Pancreas (tissue), 10 donors: ENCODE results near the gene PRKAB1. TPM values are rescaled to one million over a fixed set of nuclear protein-coding genes. Genes with fewer than 3 reads are reported as not detected.
A peak's percentile ranks its signal among the peaks of the same experiment; 100 is the strongest.

Experiments used
- ATAC-seq, 4 donors: fragments of 200-7000 bp; cut with Tn5 transposase; one replicate each; pipeline versions ENCODE4 v1.8.0 to v1.9.1; 2020; ENCODE audit warnings: mild to moderate bottlenecking in 4 of 4, moderate library complexity in 4 of 4
- DNase-seq, 6 donors: peaks; one replicate each; pipeline ENCODE4 v3.0.0-alpha.2; 2020
- FAIRE-seq: peaks from 2 replicates; lab custom pipeline; 2012; peaks lifted over from hg19 to GRCh38; lab: Jason Lieb, UNC
- H3K27ac ChIP-seq, 4 donors: fragments of 200-600 bp; sonication (generic); 1 replicate in 3 of 4; 2 replicates in 1 of 4; pipeline versions ENCODE4 v1.5.0 to v1.8.0; 2020
- H3K27me3 ChIP-seq, 4 donors: fragments of 200-600 bp; one replicate each; pipeline ENCODE4 v1.8.0; 2021
- H3K36me3 ChIP-seq, 3 donors: fragments of 200-600 bp; sonication (generic) in 1 of 3; one replicate each; pipeline versions ENCODE4 v1.5.0 to v1.8.0; 2020 to 2021
- H3K4me1 ChIP-seq, 3 donors: fragments of 200-600 bp; one replicate each; pipeline ENCODE4 v1.8.0; 2021
- H3K4me3 ChIP-seq, 4 donors: fragments of 200-600 bp; sonication (generic) in 2 of 4; one replicate each; pipeline versions ENCODE4 v1.5.0 to v1.8.0; 2020 to 2021
- H3K9me3 ChIP-seq, 4 donors: fragments of 200-600 bp; one replicate each; pipeline ENCODE4 v1.8.0; 2021
- CTCF ChIP-seq, 4 donors: fragments of 200-600 bp; sonication (generic) in 3 of 4; IDR thresholded peaks; one replicate each; pipeline versions ENCODE4 v1.5.0 to v1.8.0; 2021; ENCODE audit warnings: antibody characterized with exemption in 4 of 4
- WGBS, 2 donors: extraction: QIAGEN DNeasy Blood & Tissue Kit; methylation state at CpG; one replicate each; pipeline ENCODE4 v1.1.7; 2013; 5-methylcytosine and 5-hydroxymethylcytosine counted together
- intact Hi-C, 3 donors: fragments of 100-400 bp; cut with DNase I; formaldehyde crosslinking; loops; one replicate each; pipeline versions ENCODE4 v1.11.1 to v1.14.2; 2022
- polyA plus RNA-seq, 2 donors: library from polyadenylated mRNA; stranded (reverse); fragments of 200-250 nt; gene quantifications; one replicate each; pipeline ENCODE4 v1.2.3, GENCODE V29; 2013
- total RNA-seq, 6 donors: library from RNA; stranded (reverse); fragmentation: NEBNext Ultra II Directional in 4 of 6; extraction: Animal tissue kit (Norgen Biotek cat#: 25700) in 4 of 6; gene quantifications; one replicate each; pipeline versions ENCODE4 v1.2.1 to v1.2.4, GENCODE V29; 2021 to 2023
- donor health status: healthy with polysubstance abuse.
- donor health status: DM: no; HTN: no; CAD: no; lungs with moderate emphysema.
- donor health status: DM: no; HTN: no; CAD: no.
- donor health status: control.
- donor health status: control.
- donor health status: Bipolar disorder and iron deficiency.
- donor health status: DM: yes; HTN: yes; CAD: no.
- donor health status: DM: no; HTN: no; CAD: no.
- donor health status: DM: no; HTN: no; CAD: no.
- donor health status: DM: yes; HTN: yes; CAD: no.

PRKAB1 gene
- total and polyA plus RNA-seq, 8 donors: 12.4 to 38.2 (median 20.5) TPM

GRCh38 chr12:119710374-119710964 lies 42.5 kb downstream of the PRKAB1 start:
- ATAC-seq: peak in 1 of 4 donors; percentile 60
- Histone ChIP-seq H3K27ac (no peak overlapping the region), H3K4me1 (no peaks in the 10 kb centered on the region), H3K36me3 (no peaks in the 10 kb centered on the region), H3K9me3 (no peaks in the 10 kb centered on the region), H3K4me3 (no peak overlapping the region), H3K27me3 (no peaks in the 10 kb centered on the region)
- no peak for FAIRE-seq
- intact Hi-C loops: no loop called here
- no peak for DNase-seq
- TF ChIP-seq CTCF (IDR thresholded peaks at IDR 0.05): no peak
- 91 to 92% methylated on average over 11 of the region's 11 CpGs for WGBS, 2 donors

DNA sequence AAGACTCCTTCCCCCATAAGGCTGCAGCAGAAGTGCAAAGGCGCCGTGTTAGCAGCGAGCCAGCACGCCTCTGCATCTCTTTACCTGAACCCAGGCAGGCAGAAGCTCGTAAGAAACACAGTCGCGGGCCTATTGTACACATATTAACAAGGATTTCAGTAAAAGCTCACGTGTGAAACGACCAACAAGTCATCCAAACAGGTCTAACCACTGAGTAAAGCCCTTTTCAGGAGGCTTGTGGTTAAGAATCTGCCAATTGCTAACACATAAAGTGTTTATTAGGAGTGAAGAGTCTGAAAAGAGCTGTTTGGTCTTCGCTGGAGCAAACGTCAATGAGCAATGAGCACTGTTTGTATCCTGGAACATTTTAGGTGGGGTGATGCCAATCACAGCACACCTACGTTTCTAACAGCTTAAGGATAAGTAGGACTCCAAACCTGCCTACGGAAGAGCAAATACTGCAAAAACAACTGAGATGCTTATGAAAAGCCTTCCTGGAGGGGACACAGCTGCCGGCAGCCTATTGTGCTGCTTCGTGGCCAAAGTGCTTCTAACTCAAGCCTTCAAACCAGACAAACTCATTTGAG lies 43.1 kb downstream of the PRKAB1 start:
- H3K9me3 ChIP-seq: no peaks in the 10 kb centered on the region
- peaks cover under 1 to 5% (median 2%) of the 10 kb centered on the region in 3 donors for H3K4me1 ChIP-seq
- no peak overlapping the region for H3K4me3 ChIP-seq
- DNase-seq (no peak), ATAC-seq (no peak), FAIRE-seq (no peak)
- intact Hi-C loops: no loop called here
- no peaks in the 10 kb centered on the region for H3K36me3 ChIP-seq
- no peak for TF ChIP-seq CTCF (IDR thresholded peaks at IDR 0.05)
- H3K27ac ChIP-seq: no peak overlapping the region
- 86 to 91% methylated on average over 15 of the region's 15 CpGs for WGBS, 2 donors
- no peaks in the 10 kb centered on the region for H3K27me3 ChIP-seq

- no peak for FAIRE-seq
- no peak for DNase-seq
- Histone ChIP-seq H3K4me3 (no peak overlapping the region), H3K27me3 (no peaks in the 10 kb centered on the region), H3K27ac (no peak overlapping the region), H3K4me1 (peaks cover 7 to 11% (median 9%) of the 10 kb centered on the region in 3 donors), H3K36me3 (no peaks in the 10 kb centered on the region), H3K9me3 (no peaks in the 10 kb centered on the region)
- TF ChIP-seq CTCF (IDR thresholded peaks at IDR 0.05): no peak
- no peak for ATAC-seq
- intact Hi-C loops: no loop called here
- WGBS, 2 donors: 97 to 98% methylated on average over 4 of the region's 4 CpGs
These were observed 43.8 kb downstream of the PRKAB1 start for GRCh38 chr12:119711693-119712092.

DNA sequence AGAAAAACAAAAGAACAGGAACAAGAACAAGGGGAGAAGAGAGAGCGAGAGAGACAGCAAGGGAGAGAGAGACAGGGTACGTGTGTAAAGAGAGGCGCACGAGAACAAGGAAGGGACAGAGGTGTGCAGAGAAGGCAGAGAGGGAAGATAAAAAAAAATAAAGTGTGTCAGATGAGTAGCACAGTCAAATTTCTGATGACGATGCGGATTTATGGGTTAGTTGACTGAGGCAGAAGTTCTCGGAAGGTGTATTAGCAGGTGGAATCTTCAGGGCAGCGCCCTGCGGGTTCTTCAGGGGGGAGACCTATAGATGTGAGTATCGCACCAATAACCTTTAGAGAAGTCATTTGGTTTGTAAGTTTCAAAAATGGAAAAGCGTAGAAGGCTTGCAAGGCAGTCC lies 44.8 kb downstream of the PRKAB1 start:
- Histone ChIP-seq H3K27ac (no peak overlapping the region), H3K27me3 (no peaks in the 10 kb centered on the region), H3K9me3 (no peaks in the 10 kb centered on the region), H3K4me3 (no peak overlapping the region), H3K36me3 (no peaks in the 10 kb centered on the region), H3K4me1 (peaks cover 10 to 19% (median 12%) of the 10 kb centered on the region in 3 donors)
- intact Hi-C loops: no loop called here
- FAIRE-seq (no peak), ATAC-seq (no peak), DNase-seq (no peak)
- TF ChIP-seq CTCF (IDR thresholded peaks at IDR 0.05): no peak
- WGBS, 2 donors: 98 to 99% methylated on average over 11 of the region's 11 CpGs

GRCh38 chr12:119713551-119714031 lies 45.7 kb downstream of the PRKAB1 start:
- Histone ChIP-seq H3K27ac (no peak overlapping the region), H3K9me3 (no peaks in the 10 kb centered on the region), H3K27me3 (no peaks in the 10 kb centered on the region), H3K4me1 (peaks cover 10 to 19% (median 12%) of the 10 kb centered on the region in 3 donors), H3K36me3 (no peaks in the 10 kb centered on the region), H3K4me3 (no peak overlapping the region)
- no peak for DNase-seq
- intact Hi-C loops: no loop called here
- 93 to 98% methylated on average over 8 of the region's 8 CpGs for WGBS, 2 donors
- TF ChIP-seq CTCF (IDR thresholded peaks at IDR 0.05): no peak
- FAIRE-seq: no peak
- ATAC-seq: no peak
